Measurements from ENCODE around the gene PTPRG. TPM values are rescaled to one million over a fixed set of nuclear protein-coding genes. Genes with fewer than 3 reads are reported as not detected.

The PTPRG gene
- total and polyA plus RNA-seq, 10 of the 15 experiments (the other 5 are each of a cell fraction or from before 2014, with no cell fraction given): 0.29 to 20.7 (median 1.4) TPM

- H2AFZ ChIP-seq (ENCODE audit: control insufficient read depth, low read depth, low read length): no peak overlapping the region
- CTCF ChIA-PET: interaction anchor here (1.2 to 1.7 kb wide), 2 partner anchors 211 to 215 kb away, joined by 3 to 8 read pairs; no protein-coding TSS in a partner anchor
- no peaks in the 10 kb centered on the region; a peak in 1 of 4 replicates for H3K27me3 ChIP-seq (replicated peaks in 1 of 2; ENCODE audit: control insufficient read depth in 2 of 2, insufficient read depth in 2 of 2, low read length in 1 of 2)
- no peak overlapping the region for H3K9ac ChIP-seq (ENCODE audit: control insufficient read depth, insufficient read depth, low read length)
- no peaks in the 10 kb centered on the region for H3K4me1 ChIP-seq (ENCODE audit: control insufficient read depth, insufficient read depth, low read length)
- SMC1A ChIA-PET (ENCODE audit: uncharacterized antibody, unreplicated experiment): interaction anchor here (0.9 to 7.7 kb wide), 10 partner anchors 8 to 215 kb away, joined by 3 to 50 read pairs (median 3); no protein-coding TSS in a partner anchor
- H3K4me2 ChIP-seq (ENCODE audit: control insufficient read depth, insufficient read depth): no peak overlapping the region
- no peaks in the 10 kb centered on the region for H3K36me3 ChIP-seq (ENCODE audit: control insufficient read depth in 2 of 2, insufficient read depth in 2 of 2, low read length in 1 of 2)
- POLR2A ChIA-PET: interaction anchor here (0.5 kb wide), 1 partner anchor 75 kb away, joined by 5 read pairs; no protein-coding TSS in a partner anchor
- no peaks in the 10 kb centered on the region for H3K79me2 ChIP-seq (ENCODE audit: control insufficient read depth, insufficient read depth, low read length)
- RAD21 ChIA-PET (ENCODE audit: unreplicated experiment): interaction anchor here (0.6 to 2.6 kb wide), 6 partner anchors 9 to 215 kb away, joined by 3 to 14 read pairs (median 3); no protein-coding TSS in a partner anchor
- H3K4me3 ChIP-seq: no peak overlapping the region
- H3K27ac ChIP-seq (ENCODE audit: control insufficient read depth, insufficient read depth): no peak overlapping the region
- no peak for FAIRE-seq
- no peak for DNase-seq (ENCODE audit: low read depth, low spot score)
- in situ Hi-C loops (cut with MboI): no loop called here
- no peaks in the 10 kb centered on the region for H3K9me3 ChIP-seq (replicated peaks; ENCODE audit: control insufficient read depth, insufficient read depth, low read length)
- 23% methylated on average over 2 of the region's 2 CpGs for WGBS (ENCODE audit: insufficient coverage, insufficient replicate concordance, low lambda C conversion rate, missing lambda C conversion rate)
- H4K20me1 ChIP-seq (ENCODE audit: control insufficient read depth, insufficient read depth): no peaks in the 10 kb centered on the region
- TF ChIP-seq NR2C2 (IDR thresholded peaks at IDR 0.05; ENCODE audit: borderline replicate concordance, control insufficient read depth, insufficient read length, low read depth) (no peak), MEF2B (IDR thresholded peaks at IDR 0.05; ENCODE audit: partially characterized antibody, poor library complexity, severe bottlenecking) (no peak), IKZF2 (IDR thresholded peaks at IDR 0.05) (no peak), ELK1 (IDR thresholded peaks at IDR 0.05; ENCODE audit: low read depth, low read length) (no peak), PAX8 (IDR thresholded peaks at IDR 0.05) (no peak), MLLT1 (IDR thresholded peaks at IDR 0.05) (no peak), GABPA (IDR thresholded peaks at IDR 0.05; ENCODE audit: low read depth) (no peak), CREM (IDR thresholded peaks at IDR 0.05; ENCODE audit: low read depth) (no peak)
- intact Hi-C loops (cut with micrococcal nuclease; ENCODE audit: unreplicated experiment): no loop called here
- BruUV-seq (replicated peaks): no TSS peak
- no peak for ATAC-seq
Measured at GRCh38 chr3:61780016-61780415, 218.6 kb downstream of the PTPRG start.
